ENCODE data around the gene C2orf69. TPM values are rescaled to one million over a fixed set of nuclear protein-coding genes. Genes with fewer than 3 reads are reported as not detected.

Gene C2orf69
- total RNA-seq, 4 donors from 2014 or later, result 11.5 to 15.4 (median 12.5) TPM

- no peak for TF ChIP-seq CTCF (IDR thresholded peaks at IDR 0.05)
- ATAC-seq (ENCODE audit: low FRiP score) (no peak), DNase-seq (ENCODE audit: low spot score) (no peak)
Measured at GRCh38 chr2:199870581-199870980, 40.5 kb upstream of the C2orf69 start.

- TF ChIP-seq CTCF (IDR thresholded peaks at IDR 0.05), result no peak
Measured at GRCh38 chr2:199874209-199874608, 36.9 kb upstream of the C2orf69 start.

GRCh38 chr2:199875400-199875799, 35.7 kb upstream of the C2orf69 start:
- TF ChIP-seq CTCF (IDR thresholded peaks at IDR 0.05), result no peak
- ATAC-seq (ENCODE audit: low FRiP score) (no peak), DNase-seq (ENCODE audit: low spot score) (no peak)

More at GRCh38 chr2:199874209-199874608, 36.9 kb upstream of the C2orf69 start:
- DNase-seq (ENCODE audit: low spot score) (no peak), ATAC-seq (ENCODE audit: low FRiP score) (no peak)

GRCh38 chr2:199882667-199883066, 28.4 kb upstream of the C2orf69 start:
- TF ChIP-seq CTCF (IDR thresholded peaks at IDR 0.05), result no peak
- ATAC-seq (ENCODE audit: low FRiP score) (no peak), DNase-seq (ENCODE audit: low spot score) (no peak)

GRCh38 chr2:199883474-199884212, 27.4 kb upstream of the C2orf69 start:
- ATAC-seq (ENCODE audit: low FRiP score) (no peak), DNase-seq (ENCODE audit: low spot score) (no peak)
- TF ChIP-seq CTCF (IDR thresholded peaks at IDR 0.05), result no peak

- no peak for TF ChIP-seq CTCF (IDR thresholded peaks at IDR 0.05)
- no peak for ATAC-seq (ENCODE audit: low FRiP score)
- DNase-seq (ENCODE audit: low spot score), result no peak
Measured at GRCh38 chr2:199895406-199895805, 15.7 kb upstream of the C2orf69 start.

- ATAC-seq (ENCODE audit: low FRiP score) (no peak), DNase-seq (ENCODE audit: low spot score) (no peak)
- no peak for TF ChIP-seq CTCF (IDR thresholded peaks at IDR 0.05)
Measured at GRCh38 chr2:199896617-199897016, 14.5 kb upstream of the C2orf69 start.

All from omental fat pad (tissue), 4 donors.